GM10248 (cell line): ENCODE measurements around the gene ZNF253.
"Not testable (repeated sequence)": the region's sequence is repeated elsewhere in the genome, so short reads cannot be mapped to it uniquely, and the experiment has no call there.

Source experiments
- CTCF ChIA-PET: fragments of 300-600 bp; sonication (Branson Sonifier 250); formaldehyde crosslinking; extraction: SDS; loops from one replicate; lab custom pipeline; 2021; ENCODE audit warnings: antibody characterized with exemption; lab: Yijun Ruan, JAX
- POLR2A ChIA-PET: fragments of 350-650 bp; sonication (Branson Sonifier 250); formaldehyde crosslinking; extraction: SDS; loops from one replicate; lab custom pipeline; 2020; ENCODE audit warnings: antibody characterized with exemption; lab: Yijun Ruan, JAX
- DNase-seq: peaks from one replicate; pipeline ENCODE4 v3.0.0; 2012; ENCODE audit errors: extremely low spot score
- TF ChIP-seq, protein P1 (sequence below): IDR thresholded peaks from 2 replicates; pipeline ENCODE4 v1.5.1; 2012; ENCODE audit warnings: mild to moderate bottlenecking, low read depth; ENCODE audit errors: extremely low read depth, missing control alignments, control extremely low read depth

Gene ZNF253

DNA sequence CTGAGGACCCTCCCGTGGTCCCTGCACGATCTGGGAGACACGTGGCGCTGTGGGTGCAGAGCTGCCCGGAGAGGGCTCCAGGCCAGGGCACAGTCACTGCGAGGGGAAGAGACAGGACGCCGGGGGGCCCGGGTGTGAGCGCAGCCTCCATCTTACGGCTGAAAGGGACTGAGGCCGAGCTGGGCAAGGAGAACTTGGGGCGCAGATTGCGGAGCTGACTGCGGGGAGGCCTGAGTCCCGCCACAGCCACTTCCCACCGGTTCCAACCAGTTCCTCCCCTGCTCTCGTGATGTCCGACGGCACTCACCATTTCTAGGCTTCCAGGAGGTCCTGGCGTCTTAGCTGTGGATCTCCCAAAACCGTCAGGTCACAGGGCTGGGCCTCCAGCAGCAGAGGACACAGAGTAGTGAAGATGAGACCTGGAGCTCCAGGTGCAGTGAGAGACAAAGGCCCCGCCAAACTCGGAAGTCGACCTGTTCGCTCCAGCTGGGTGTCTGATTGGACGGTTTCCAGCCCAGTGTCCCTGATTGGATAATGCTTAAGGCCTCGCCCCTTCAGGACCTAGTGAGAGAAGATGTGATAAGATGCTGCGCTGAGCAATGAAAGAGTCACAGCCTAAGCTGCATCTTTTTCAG is 4.8 kb upstream of the ZNF253 start:
- CTCF ChIA-PET: interaction anchor here (0.7 to 2.1 kb wide), 2 partner anchors 11 to 85 kb away, joined by 3 to 7 read pairs; no protein-coding TSS in a partner anchor
- POLR2A ChIA-PET: no interaction called here
- TF ChIP-seq, protein P1, sequence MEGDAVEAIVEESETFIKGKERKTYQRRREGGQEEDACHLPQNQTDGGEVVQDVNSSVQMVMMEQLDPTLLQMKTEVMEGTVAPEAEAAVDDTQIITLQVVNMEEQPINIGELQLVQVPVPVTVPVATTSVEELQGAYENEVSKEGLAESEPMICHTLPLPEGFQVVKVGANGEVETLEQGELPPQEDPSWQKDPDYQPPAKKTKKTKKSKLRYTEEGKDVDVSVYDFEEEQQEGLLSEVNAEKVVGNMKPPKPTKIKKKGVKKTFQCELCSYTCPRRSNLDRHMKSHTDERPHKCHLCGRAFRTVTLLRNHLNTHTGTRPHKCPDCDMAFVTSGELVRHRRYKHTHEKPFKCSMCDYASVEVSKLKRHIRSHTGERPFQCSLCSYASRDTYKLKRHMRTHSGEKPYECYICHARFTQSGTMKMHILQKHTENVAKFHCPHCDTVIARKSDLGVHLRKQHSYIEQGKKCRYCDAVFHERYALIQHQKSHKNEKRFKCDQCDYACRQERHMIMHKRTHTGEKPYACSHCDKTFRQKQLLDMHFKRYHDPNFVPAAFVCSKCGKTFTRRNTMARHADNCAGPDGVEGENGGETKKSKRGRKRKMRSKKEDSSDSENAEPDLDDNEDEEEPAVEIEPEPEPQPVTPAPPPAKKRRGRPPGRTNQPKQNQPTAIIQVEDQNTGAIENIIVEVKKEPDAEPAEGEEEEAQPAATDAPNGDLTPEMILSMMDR: no peak
- DNase-seq: peak; percentile 8

- POLR2A ChIA-PET: interaction anchor here (0.6 to 1.3 kb wide), 5 partner anchors 34 to 1441 kb away, joined by 3 to 9 read pairs (median 4); partner anchors contain the start of genes ZNF737 and ZNF93
- CTCF ChIA-PET: interaction anchor here (1.4 kb wide), 1 partner anchor 13 kb away, joined by 3 read pairs; no protein-coding TSS in a partner anchor
- TF ChIP-seq, protein P1: no peak
- peak; percentile 58 for DNase-seq
Measured at GRCh38 chr19:19866611-19867248, 1.0 kb downstream of the ZNF253 start.

GRCh38 chr19:19870086-19870485 is 4.4 kb downstream of the ZNF253 start:
- POLR2A ChIA-PET, DNase-seq: not testable (repeated sequence)
- CTCF ChIA-PET: interaction anchor here (0.6 to 2.5 kb wide), 3 partner anchors 9 to 108 kb away, joined by 3 to 7 read pairs (median 3); no protein-coding TSS in a partner anchor

- TF ChIP-seq, protein P1: no peak
- DNase-seq: no peak
- CTCF ChIA-PET: interaction anchor here (1.3 to 2.5 kb wide), 3 partner anchors 11 to 95 kb away, joined by 3 to 7 read pairs (median 3); no protein-coding TSS in a partner anchor
- POLR2A ChIA-PET: no interaction called here
Measured at GRCh38 chr19:19871932-19872331, 6.2 kb downstream of the ZNF253 start.

DNA sequence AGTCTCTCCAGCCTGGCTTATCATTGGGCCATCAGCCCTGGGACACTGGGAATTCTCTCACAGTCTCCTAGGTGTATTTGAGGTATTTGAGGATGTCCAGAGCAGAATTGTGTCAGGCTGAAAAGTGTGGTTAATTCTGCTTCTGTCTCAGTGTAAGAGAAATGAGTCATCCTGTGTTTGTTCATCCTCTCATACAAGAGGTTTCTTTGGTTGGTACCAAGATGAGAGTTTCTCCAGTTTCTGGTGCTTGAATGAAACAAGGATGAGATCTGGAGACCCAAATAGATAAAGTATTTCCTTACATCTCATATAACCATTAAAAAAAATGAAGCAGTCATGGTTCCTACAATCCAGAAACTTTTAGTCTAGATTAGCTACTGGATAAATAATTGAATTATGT is 7.7 kb downstream of the ZNF253 start:
- TF ChIP-seq, protein P1: no peak
- POLR2A ChIA-PET: no interaction called here
- DNase-seq: no peak
- CTCF ChIA-PET: no interaction called here

GRCh38 chr19:19877724-19878123 is 12.0 kb downstream of the ZNF253 start:
- CTCF ChIA-PET: no interaction called here
- TF ChIP-seq, protein P1: no peak
- no peak for DNase-seq
- POLR2A ChIA-PET: no interaction called here

DNA sequence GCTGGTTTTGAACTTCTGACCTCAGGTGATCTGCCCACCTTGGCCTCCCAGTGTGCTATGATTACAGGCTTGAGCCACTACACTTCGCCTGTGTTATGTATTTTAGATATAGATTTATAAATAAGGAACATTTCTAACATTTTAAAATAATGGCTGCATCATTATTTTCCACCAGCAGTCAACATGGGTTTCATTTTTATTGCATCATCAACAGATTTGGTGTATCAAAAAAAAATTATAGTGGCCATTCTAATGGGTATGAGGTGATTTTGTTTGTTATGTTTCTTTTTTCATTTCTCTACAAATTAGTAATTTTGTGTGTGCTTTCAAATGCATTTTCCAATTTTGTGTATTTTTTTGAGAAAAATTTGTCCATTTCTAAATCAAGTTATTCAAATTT is 18.9 kb downstream of the ZNF253 start:
- CTCF ChIA-PET: no interaction called here
- TF ChIP-seq, protein P1: no peak
- POLR2A ChIA-PET: no interaction called here
- DNase-seq: no peak

DNA sequence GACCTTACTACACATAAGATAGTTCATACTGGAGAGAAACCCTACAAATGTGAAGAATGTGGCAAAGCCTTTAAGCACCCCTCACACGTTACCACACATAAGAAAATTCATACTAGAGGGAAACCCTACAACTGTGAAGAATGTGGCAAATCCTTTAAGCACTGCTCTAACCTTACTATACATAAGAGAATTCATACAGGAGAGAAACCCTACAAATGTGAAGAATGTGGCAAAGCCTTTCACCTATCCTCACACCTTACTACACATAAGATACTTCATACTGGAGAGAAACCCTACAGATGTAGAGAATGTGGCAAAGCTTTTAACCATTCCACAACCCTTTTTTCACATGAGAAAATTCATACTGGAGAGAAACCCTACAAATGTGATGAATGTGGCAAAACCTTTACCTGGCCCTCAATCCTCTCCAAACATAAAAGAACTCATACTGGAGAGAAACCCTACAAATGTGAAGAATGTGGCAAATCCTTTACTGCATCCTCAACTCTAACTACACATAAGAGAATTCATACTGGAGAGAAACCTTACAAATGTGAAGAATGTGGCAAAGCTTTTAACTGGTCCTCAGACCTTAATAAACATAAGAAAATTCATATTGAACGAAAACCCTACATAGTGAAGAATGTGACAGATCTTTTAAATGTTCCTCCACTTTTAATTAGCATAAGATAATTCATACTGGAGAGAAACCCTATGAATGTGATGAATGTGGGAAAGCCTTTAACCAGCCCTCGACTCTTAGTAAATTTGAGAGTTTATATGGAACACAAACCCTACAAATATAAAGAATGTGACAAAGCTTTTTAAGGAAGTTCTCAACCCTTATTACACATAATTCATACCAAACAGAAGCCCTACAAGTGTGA is 26.6 kb downstream of the ZNF253 start:
- CTCF ChIA-PET, DNase-seq: not testable (repeated sequence)

More for the DNA sequence above, 26.6 kb downstream of the ZNF253 start:
- POLR2A ChIA-PET: not testable (repeated sequence)
